ENCODE measurements around the gene TFIP11. TPM values are rescaled to one million over a fixed set of nuclear protein-coding genes. Genes with fewer than 3 reads are reported as not detected.

The TFIP11 gene
- total and polyA plus RNA-seq, 2 of the 13 experiments (the other 11 are each of a cell fraction or from before 2014, with no cell fraction given): 15.4 to 22.8 TPM

DNA sequence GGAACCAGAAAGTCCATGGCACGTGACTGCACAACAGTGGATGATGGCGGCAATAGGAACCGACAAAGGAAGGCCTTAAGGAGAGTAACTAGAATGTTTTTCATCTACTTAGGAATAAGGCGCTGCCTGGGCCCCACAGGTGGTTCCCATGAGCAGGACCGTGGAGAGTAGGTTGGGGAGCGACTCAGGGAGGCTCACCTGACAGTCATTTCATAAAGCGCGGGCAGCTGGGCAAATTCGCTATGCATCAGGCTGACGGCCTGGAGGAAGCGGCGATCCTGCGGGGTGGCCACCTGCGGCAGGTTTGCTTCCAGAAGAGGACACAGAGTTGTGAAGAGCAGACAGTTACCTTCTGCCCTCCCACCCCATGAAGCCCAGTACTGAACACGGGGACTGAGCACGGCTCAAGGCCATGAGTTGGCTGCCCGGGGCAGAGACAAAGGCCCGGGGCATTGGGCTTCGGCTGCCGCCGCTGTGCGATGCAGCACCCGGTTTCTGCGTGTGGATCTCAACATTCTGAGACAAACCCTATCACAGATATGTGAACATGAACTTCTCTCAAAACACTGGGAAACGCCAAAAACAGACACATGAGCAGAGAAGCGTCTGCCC is 54.5 kb downstream of the TFIP11 start:
- ChIA-PET CTCF (ENCODE audit: low intra/inter-chr PET ratio, low total read pairs) (no interaction called here), POLR2A (interaction anchor here (1.1 kb wide), 1 partner anchor 26 kb away, joined by 3 read pairs; the partner anchor contains the start of genes HPS4 and SRRD)
- 98% methylated on average over 24 of the region's 26 CpGs for WGBS (ENCODE audit: low lambda C conversion rate)
- H3K9ac ChIP-seq (ENCODE audit: insufficient read depth, low read depth, low read length): no peak overlapping the region
- peaks cover 6% of the 10 kb centered on the region for H4K20me1 ChIP-seq (ENCODE audit: insufficient read depth, low read length)
- no peaks in the 10 kb centered on the region for H3K9me3 ChIP-seq (ENCODE audit: low read length)
- H3K27ac ChIP-seq (ENCODE audit: extremely low read length, insufficient read depth, low read length): no peak overlapping the region
- H3K4me3 ChIP-seq (replicated peaks in 1 of 3; ENCODE audit: insufficient read depth in 1 of 3, low read depth in 2 of 3, low read length in 3 of 3): no peak overlapping the region
- in situ Hi-C loops (cut with HindIII; ENCODE audit: extremely low pct_ligation_motif_present, low pct_unique_long_range_greater_than_20kb) (no loop called here), intact Hi-C loops (cut with micrococcal nuclease; ENCODE audit: unreplicated experiment) (no loop called here)
- ATAC-seq: no peak
- no peaks in the 10 kb centered on the region for H3K27me3 ChIP-seq (ENCODE audit: control insufficient read depth in 1 of 2, insufficient read depth in 2 of 2, low read length in 2 of 2)
- H3K79me2 ChIP-seq (ENCODE audit: insufficient read depth, low read length): no peaks in the 10 kb centered on the region
- H3K4me1 ChIP-seq (ENCODE audit: insufficient read depth, low read length): peaks cover 16% of the 10 kb centered on the region
- DNase-seq (ENCODE audit: low spot score): no peak
- no TSS peak for BruUV-seq (replicated peaks)
- no peak overlapping the region for H2AFZ ChIP-seq (ENCODE audit: low read length)
- TF ChIP-seq SRF (IDR thresholded peaks at IDR 0.05; ENCODE audit: low read depth, low read length) (no peak), CCAR2 (optimal IDR thresholded peaks at IDR 0.05; ENCODE audit: low read depth, low read length) (no peak), ZNF549 (CRISPR knock-in tag; IDR thresholded peaks at IDR 0.05) (no peak), NPAS2 (CRISPR knock-in tag; IDR thresholded peaks at IDR 0.05; ENCODE audit: borderline replicate concordance) (no peak), ZNF24 (IDR thresholded peaks at IDR 0.05) (no peak), ERF (CRISPR knock-in tag; IDR thresholded peaks at IDR 0.05) (no peak), SSRP1 (CRISPR knock-in tag; IDR thresholded peaks at IDR 0.05) (no peak), SNAI1 (CRISPR knock-in tag; IDR thresholded peaks at IDR 0.05; ENCODE audit: borderline replicate concordance) (no peak), ZNF383 (CRISPR knock-in tag; IDR thresholded peaks at IDR 0.05; ENCODE audit: borderline replicate concordance) (no peak)
- TF ChIP-seq, protein P1, sequence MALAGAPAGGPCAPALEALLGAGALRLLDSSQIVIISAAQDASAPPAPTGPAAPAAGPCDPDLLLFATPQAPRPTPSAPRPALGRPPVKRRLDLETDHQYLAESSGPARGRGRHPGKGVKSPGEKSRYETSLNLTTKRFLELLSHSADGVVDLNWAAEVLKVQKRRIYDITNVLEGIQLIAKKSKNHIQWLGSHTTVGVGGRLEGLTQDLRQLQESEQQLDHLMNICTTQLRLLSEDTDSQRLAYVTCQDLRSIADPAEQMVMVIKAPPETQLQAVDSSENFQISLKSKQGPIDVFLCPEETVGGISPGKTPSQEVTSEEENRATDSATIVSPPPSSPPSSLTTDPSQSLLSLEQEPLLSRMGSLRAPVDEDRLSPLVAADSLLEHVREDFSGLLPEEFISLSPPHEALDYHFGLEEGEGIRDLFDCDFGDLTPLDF (CRISPR knock-in tag; IDR thresholded peaks at IDR 0.05): no peak
- H3K4me2 ChIP-seq (ENCODE audit: low read depth, low read length): no peak overlapping the region
- peaks cover 20 to 54% of the 10 kb centered on the region in 2 experiments for H3K36me3 ChIP-seq (replicated peaks in 1 of 2; ENCODE audit: control insufficient read depth in 1 of 2, insufficient read depth in 2 of 2, low read length in 2 of 2)
- no peak for FAIRE-seq

All from HepG2 (cell line).